Measurements from ENCODE around the gene THAP3.
"Not testable (repeated sequence)": the region's sequence is repeated elsewhere in the genome, so short reads cannot be mapped to it uniquely, and the experiment has no call there.

Gene THAP3

DNA sequence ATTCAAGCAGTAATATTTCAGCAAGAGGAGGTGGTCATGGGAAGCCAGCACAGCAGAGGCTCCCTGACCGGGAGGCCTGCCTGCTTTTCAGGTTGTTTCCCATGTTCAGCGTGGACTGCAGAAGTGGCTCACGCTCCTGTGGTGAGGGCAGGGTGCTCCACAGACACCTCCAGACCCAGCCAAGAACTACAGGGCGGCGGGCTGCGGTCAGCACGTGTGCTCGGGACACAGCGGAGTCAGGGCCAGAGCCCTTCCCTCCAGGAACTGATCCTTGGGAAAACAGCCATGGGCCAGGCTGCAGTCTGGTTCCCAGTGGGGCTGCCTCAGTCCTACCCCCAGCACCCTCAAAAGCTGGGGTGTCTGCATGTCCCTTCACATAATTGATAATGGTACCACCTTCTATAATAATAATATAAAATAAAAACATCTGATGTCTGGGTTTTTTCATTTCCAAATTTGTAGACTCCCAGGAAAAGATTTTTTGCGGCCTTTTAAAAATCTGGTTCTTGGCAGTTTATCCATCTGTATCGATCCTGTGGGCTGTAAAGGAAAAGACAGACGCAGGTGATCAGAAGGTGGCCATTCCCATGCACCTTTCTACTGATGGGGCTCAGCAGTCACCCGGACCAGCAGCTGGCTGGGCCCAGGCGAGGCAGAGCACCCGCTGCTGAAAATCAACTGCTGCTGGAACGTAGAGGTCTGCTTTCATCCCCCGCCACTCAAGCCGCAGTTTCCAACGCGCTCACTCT, 10.7 kb downstream of the THAP3 start:
- DNase-seq (ENCODE audit: low read depth), result no peak

DNA sequence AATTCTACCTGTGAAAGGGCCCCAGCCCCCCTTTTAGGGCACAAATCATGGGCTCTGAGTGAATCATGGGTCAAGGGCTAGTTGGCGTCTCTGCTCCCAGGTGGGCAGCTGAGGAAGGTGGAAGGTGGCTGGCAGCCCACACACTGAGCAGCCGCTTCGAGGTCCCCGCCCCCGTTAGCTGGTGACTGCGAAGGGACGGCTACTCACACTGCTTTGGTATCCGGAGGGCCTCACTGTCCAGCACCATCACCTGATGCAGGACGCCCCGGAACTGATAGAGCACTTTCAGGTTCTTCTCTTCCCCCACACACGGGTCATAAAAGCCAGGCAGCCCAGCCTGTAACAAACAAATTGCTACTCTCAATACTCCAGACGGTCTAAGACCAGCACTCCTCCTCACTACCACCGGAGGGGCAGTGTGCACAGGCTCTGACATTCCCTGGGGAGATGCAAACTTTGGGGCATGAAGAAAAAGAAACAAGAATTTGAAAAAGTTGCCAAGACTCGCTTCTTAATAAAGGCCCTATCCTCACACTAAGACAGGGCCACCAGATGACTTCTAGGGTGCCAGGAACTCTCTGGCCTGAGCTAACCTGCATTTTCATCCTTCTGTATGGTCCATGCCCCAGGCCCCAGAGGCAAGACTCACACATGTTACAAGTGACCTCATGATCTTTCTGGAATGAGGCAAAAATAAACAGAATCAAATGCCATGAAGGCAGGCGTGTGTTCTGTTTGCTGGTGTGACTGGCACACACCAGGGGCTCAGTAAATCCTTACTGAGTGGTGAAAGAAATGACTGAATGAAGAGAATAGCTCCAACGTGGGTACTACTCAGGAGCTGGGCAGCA, 11.5 kb downstream of the THAP3 start:
- no peak for DNase-seq (ENCODE audit: low read depth)

DNA sequence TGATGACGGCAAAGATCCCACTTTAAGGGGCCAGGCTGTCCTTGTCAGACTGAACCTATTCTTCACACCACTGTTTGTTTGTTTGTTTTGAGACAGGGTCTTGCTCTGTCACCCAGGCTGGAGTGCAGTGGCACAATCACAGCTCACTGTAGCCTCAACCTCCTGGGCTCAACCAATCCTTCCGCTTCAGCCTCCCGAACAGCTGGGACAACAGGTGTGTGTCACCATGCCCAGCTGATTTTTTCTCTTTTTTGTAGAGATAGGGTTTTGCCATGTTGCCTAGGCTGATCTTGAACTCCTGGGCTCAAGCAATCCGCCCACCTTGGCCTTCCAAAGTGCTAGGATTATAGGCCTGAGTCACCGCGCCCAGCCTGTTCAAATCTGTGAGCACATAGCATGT, 12.1 kb downstream of the THAP3 start:
- not testable (repeated sequence) for DNase-seq (ENCODE audit: low read depth)

DNA sequence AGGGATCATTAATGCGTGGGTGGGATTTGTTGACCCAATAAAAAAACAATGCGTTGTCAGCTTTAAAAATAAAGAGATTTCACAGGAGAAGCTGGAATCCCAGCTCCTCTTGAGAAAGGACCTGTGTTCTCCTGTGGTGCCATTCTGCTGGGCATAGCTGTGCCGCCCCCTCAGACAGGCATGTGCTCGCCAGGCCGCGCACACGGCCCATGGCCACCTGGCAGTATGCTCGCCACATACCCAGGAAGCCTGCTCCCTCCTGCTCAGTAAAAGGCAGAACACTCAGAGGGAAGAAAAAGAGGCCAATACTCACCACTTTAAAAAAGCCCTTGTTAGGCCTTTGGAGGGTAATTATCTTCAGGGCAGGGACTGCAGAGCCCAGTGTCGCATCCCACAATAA, 13.1 kb downstream of the THAP3 start:
- DNase-seq (ENCODE audit: low read depth), result no peak

DNA sequence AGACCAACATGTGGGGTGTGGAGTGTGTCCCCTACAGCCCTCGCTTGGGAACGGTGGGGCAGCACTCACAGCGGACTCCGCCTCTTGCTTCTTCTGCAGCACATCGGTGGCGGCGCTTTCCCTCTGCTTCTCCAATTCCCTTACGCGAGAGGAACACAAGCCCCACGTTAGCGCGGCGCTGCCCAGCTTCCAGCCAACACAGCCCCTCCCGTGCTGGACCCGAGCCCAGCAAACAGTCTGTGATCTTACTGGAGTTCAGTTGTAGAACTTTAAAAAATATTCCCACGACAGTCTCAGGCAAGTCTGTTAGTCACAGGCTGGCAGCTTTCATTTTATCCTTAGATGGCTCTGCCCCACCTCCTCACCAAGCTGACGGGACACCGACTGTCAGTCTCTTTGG, 13.6 kb downstream of the THAP3 start:
- no peak for DNase-seq (ENCODE audit: low read depth)

DNA sequence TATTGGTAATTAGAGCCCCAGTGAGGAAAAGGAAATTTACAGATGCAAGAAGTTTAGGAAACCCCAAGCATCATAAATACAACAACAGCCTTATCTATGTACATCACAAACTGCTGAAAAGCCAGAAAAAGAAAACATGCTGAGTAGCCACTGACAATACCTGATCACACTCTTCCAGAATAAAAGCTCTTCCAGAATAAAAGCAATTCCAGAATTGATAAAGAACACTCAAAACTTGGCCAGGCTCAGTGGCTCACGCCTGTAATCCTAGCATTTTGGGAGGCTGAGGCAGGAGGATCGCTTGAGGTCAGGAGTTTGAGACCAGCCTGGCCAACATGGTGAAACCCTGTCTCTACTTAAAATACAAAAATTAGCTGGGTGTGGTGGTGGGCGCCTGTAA, 16.2 kb downstream of the THAP3 start:
- DNase-seq (ENCODE audit: low read depth), result not testable (repeated sequence)

DNA sequence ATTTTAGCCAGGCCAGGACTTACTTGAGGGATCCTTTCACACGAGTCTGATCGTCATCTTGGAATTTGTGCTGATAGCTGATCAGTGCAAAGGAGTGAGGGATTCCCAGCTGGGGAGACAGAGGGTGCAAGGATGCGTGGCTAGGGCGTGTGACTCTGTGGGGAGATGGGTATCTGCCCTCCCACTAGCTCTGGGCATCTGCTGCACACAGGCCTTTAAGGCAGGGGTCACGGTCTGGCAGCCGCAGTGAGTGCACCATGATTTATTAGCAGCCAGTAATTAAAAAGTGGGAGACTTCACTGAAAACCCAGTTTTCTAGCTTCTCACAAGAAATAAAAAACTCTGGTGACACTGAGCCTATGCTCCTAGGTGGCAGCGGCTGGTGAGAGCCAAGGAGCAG, 20.4 kb downstream of the THAP3 start:
- DNase-seq (ENCODE audit: low read depth), result no peak

DNA sequence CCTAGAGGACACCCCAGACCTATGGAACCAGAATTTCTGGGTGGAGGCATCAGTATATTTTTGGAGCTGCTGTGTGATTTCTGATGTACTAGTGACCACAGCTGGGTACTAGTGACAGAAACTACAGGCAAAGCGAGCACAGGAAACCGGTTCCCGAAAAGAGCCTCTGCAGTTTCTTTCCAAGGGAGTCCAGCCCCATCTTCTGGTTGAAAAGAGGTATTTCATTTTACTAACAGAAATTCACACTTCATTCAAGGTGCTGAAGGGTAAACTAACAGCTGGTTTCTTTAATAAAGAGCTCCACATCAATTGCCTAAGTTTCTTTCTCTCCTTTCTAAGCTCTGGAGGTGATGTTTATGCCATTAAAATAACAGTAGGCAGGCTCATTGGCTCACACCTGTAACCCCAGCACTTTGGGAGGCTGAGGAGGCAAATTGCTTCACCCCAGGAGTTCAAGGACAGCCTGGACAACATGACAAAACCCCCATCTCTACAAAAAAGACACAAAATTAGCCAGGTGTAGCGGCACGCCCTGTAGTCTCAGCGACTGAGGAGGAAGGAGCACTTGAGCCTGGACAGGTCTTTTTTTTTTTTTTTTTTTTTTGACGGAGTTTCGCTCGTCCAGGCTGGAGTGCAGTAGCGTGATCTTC, 22.0 kb downstream of the THAP3 start:
- DNase-seq (ENCODE audit: low read depth), result no peak

DNA sequence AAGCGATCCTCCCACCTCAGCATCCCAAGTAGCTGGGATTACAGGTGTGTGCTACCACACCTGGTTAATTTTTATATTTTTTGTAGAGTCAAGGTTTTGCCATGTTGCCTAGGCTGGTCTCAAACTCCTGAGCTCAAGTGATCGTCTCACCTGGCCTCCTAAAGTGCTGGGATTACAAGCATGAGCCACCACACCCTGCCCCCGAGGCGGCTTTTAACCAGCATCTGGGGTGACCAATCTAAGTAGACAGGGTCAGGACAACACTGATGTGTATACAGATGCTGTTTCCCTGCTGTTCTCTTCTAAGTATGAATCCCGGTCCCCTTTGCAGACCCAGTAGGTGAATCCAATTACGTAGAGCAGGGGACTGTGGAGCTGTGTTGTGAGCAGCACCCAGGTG, 23.9 kb downstream of the THAP3 start:
- DNase-seq (ENCODE audit: low read depth), result no peak

DNA sequence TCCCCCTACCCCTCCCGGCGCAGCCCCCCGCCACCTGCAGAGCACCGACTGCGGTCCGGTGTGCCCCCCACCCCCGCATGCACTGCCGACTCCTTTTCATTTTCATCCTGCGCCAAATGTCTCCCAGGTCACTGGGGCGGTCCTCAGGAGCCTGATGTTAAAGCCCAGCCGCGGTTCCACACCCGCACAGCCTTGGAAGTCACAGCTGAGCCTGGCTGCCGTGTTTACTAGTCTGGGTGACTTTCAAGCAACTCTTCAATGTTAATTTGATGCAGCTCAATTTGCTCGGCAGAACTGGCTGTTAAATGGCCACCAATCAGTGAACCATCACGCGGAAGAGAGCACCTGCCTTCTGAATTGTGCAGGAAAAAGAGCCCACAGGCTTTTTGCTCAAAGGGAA, 27.2 kb downstream of the THAP3 start:
- no peak for DNase-seq (ENCODE audit: low read depth)

DNA sequence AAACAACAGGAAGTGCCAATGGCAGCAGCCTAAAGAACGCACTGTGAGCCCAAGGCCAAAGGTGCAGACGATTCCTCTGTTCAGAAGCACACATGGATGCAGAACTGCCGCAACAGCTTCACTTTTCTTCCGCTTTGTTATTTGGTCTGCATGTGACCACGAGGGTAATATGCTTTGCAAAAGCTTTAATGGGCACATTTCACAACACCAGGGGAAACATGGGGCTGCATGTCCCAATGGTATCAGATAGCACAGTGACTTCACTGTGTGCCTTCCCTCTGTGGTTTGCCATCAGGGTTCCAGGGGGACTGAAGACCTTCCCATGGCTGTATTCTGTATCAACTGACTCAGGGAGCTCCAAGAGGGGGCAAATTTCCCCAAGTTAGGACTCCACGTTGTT, 28.3 kb downstream of the THAP3 start:
- DNase-seq (ENCODE audit: low read depth), result no peak

DNA sequence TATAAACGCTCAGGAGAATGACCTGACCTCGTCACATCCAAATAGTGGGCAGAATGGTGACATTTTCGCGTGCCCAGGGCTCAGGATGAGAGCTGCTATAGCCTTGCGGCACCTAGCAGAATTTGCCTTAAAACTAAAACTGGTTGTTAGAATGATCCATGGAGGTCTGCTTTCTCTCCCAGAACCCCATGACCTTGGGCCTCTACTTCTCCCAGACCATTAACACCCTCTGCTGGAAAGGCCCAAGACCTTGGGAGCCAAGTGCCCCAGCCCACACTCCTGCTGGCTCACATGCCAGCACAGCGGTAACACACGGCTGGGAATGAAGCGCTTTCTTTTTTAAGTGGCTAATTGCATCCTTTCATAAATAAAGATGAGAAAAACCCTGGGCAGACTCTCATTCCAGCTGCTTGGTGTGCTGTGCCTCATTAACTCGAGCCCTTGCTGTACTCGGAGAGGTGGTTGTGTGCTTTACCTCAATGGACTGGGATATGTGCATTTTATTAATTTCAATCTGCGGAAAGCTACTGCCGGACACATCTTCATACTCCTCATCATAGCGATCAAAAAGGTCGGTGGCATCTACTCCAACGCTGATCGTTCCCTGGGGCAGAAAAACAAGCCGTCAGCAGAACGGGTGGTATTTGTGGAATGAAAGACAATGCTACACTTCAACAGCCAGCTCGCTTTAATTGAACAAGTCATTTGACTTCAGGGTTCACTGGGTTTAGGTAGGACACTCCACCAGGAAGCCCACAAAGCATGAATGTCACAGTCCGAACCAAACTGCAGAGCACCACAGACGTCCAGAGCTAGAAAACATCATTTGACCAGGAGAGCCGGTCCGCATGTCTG, 29.0 kb downstream of the THAP3 start:
- DNase-seq (ENCODE audit: low read depth), result no peak

DNA sequence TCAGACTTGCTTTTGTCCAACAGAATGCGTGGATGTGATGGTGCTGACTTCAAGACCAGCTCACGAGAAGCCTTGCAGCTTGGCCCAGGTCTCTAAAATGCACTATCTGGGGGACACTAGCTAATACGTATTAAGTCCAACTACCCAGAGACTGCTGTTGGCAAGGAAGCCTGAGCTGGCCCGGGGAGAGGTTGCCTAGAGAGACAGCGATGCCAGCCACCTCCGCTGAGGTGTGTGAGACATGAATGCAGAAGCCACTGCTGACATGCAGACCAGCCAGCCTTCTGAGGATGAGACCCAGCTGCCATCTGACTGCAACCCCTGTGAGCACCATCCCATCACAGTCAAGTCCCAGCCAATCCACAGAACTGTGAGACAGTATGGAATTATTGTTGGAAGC, 32.5 kb downstream of the THAP3 start:
- no peak for DNase-seq (ENCODE audit: low read depth)

DNA sequence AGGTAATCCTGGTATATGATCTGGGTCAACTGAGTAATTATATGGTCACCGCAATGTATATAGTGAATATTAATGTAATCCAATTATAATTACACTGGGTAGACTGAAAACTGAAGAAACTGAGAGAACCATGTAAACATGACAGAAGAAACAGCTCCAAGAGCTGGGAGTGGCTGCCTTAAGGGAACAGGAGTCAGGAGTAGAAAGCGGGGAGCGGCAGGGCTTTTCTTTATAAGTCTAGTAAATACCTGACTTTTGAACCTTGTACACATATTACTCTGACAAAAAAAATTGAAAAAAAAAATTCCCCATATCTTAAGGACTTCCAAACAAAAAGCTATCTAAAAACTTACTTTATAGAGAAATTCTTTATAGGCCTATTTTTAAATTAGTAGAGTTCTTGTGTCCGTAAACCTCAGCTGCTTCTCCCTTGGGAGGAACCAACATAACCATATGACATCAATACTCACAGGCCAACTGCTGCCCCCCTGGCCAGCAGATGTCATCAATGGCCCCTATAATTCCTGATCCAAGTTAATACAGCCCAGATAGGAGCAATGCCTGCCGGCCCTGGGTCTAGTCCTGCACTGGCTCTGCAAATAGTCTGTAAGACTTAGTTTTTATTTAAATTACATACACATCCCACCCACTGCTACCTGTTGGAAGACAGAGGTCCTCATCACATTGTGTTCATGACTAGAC, 33.8 kb downstream of the THAP3 start:
- no peak for DNase-seq (ENCODE audit: low read depth)

DNA sequence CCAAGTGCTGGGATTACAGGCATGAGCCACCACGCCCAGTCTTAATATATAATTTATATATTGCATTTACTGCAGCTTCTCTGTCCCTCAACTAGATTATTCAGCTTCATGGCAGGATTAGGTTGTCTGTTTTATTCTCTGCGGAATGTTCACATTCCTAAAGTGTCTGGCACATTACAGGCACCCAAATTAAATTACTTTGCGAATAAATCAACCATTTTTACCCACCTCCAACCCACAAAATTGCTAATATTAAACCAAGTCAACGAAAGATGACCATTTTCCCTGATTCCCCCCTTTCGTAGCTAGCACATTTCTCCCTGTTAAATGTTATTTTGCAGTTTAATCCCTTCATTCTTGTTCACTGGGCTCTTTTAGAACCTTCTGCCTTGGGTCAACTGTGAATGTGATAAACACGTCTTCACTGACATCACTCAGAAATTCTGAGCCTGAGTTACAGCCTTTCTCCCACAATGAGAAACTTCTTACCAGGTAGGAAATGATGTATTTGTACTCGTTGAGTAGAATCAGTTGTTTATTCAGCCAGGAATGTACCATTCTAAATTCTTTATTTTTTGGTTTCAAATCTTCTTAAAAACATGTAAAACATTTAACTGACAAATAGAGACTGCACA, 35.9 kb downstream of the THAP3 start:
- no peak for DNase-seq (ENCODE audit: low read depth)

DNA sequence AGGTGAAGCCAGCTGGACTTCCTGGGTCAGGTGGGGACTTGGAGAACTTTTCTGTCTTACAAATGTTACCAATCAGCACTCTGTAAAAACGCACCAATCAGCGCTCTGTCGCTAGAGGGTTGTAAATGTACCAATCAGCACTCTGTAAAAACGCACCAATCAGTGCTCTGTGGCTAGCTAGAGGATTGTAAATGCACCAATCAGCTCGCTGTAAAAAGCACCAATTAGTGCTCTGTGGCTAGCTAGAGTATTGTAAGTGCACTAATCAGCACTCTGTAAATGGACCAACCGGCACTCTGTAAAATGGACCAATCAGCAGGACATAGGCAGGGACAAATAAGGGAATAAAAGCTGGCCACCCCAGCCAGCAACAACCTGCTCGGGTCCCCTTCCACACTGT, 37.8 kb downstream of the THAP3 start:
- DNase-seq (ENCODE audit: low read depth), result not testable (repeated sequence)

DNA sequence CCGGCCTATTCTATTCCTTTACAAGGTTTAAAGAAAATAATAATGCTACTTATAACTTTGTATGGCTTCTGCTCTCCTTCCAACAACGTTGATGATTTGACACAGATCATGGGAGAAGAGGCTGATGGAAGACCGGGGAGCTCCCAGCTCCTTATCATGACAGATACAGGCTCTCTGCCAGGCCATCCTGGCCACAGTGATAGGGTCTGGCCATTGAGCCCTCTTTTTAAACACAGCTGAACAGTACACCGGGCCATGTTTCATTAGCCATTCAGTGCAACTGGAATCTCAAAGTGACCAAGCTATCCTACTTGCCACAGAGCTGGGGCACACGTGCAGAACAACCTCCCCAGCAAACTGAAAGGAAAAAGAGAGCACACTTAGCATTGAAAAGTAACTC, 42.0 kb downstream of the THAP3 start:
- DNase-seq (ENCODE audit: low read depth), result no peak

DNA sequence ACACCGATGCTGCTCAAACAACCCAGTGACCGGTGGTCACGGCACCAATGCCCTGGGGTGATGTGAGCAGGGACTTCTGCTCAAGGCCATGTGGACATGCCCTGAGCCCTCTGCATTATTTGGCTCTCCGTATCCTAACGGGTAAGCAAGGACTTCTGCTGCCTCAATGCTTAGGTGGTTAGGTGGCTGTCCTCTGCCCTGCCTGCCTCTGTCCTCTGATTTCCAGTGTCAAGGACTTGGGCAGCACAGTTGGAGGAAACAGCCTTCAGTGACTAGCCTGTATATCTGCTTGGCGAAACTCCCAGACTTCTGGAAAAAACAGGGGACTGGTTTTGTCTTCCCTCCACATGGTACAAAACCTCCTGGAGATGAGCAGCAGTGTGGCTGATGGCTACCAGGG, 42.5 kb downstream of the THAP3 start:
- DNase-seq (ENCODE audit: low read depth), result no peak

DNA sequence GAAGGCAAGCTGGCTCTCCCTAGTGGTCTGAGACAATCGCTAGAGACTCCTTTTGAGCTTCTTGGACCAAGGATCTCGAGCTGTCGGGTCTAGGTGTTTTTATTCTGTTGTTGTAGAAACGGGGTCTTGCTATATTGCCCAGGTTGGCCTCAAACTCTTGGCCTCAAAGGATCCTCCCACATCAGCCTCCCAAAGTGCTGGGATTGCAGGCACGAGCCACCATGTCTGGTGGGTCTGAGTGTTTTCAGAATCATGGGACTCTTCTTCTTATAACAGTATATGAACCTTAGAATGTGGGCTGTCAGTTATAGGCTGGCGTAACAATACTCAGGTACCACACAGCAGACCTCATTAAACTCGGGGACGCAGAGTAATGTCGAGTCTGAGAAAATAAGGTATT, 43.8 kb downstream of the THAP3 start:
- DNase-seq (ENCODE audit: low read depth), result no peak

DNA sequence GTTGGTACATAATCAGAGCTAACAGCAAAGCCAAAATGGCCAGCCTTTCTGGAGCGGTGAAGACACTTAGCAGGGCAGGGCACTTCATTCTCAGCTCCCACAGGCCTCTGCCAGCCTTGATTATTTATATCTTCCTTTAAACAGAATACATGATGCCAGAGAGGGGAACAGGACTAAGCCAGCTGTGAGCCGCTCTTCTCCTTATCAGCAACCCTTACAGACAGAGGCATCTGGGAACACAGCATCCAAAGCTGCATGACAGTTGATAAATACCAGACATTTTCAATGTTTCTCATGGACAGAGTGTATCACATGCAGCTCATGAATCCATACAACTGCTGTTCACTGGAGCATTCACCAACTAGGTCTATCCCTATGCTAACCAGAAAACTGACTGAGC, 47.9 kb downstream of the THAP3 start:
- no peak for DNase-seq (ENCODE audit: low read depth)

DNA sequence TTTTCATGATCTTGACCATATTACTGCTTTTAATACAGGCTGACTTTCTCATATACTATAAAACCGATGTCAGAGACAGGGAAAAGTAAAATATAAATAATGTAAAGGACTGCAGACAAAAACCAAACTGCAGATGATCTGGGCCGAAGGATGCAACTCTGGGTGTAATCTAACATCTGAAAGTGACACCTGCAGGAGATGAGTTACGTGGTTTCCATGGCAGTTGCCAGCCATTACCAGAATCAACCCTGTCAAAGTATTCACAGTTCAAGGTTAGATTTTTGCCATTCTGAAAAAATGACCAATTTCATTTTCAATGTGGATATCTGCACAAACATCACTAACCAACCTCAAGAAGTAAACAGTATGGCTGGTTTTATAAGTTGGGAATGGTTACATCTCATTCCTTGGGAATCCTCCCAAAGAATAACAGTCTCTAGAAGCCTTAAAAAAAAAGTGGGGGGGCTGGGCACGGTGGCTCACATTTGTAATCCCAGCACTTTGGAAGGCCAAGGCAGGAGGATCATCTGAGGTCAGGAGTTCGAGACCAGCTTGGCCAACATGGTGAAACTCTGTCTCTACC, 49.2 kb downstream of the THAP3 start:
- DNase-seq (ENCODE audit: low read depth), result no peak
